Fibroblast of the aortic adventitia (primary cell): ENCODE data around the gene PHAX. TPM values are rescaled to one million over a fixed set of nuclear protein-coding genes. Genes with fewer than 3 reads are reported as not detected.
"Not testable (repeated sequence)": the region's sequence is repeated elsewhere in the genome, so short reads cannot be mapped to it uniquely, and the experiment has no call there.

Experiments
- DNase-seq: peaks from one replicate; pipeline ENCODE4 v3.0.0-alpha.2; 2010; ENCODE audit warnings: low read depth
- H3K4me3 ChIP-seq: 2 replicates; pipeline ENCODE4 v1.5.1; 2011; ENCODE audit warnings: low read depth, mild to moderate bottlenecking, control low read depth, low read length, moderate library complexity
- total RNA-seq: library from RNA; depleted of rRNA; stranded (reverse); fragments of >200 nt; gene quantifications from 2 replicates; pipeline ENCODE4 v1.2.3, GENCODE V29; 2012; ENCODE audit warnings: low replicate concordance
- TF ChIP-seq, protein P1 (sequence below): IDR thresholded peaks from 2 replicates; pipeline ENCODE4 v1.5.1; 2011; ENCODE audit warnings: mild to moderate bottlenecking, low read length, control low read depth, inconsistent platforms; ENCODE audit not compliant: insufficient read depth

PHAX gene
- total RNA-seq, 1 donor, result 73.2 TPM

DNA sequence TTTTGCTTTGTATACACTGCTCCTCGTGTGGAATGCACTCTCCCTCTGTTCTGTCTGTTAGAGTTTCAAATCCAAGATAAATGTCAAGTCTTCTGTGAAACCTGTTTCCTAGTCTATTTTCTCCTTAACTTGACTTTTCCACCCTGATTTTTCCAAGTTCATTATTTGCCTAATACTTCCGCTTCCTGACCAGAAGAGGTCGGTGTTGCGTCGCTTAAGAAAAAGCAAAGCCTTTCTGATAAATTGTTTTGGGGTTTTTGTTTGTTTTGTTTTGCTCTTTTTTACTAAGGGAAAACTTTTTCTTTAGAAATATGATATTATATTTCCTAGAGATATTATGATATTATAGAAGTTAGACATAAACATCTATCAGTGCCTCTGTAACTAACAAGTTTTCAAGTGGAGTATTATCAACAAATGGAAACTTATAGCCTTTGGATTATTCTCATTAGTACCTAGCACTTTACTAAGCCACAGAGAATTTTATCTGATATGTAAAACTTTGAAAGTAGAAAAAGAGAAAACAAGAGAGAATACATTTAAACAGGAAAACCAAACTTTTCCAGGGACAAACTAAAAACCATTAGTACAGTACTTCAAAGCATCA is 55.8 kb downstream of the PHAX start:
- H3K4me3 ChIP-seq, result no peak overlapping the region
- TF ChIP-seq, protein P1, sequence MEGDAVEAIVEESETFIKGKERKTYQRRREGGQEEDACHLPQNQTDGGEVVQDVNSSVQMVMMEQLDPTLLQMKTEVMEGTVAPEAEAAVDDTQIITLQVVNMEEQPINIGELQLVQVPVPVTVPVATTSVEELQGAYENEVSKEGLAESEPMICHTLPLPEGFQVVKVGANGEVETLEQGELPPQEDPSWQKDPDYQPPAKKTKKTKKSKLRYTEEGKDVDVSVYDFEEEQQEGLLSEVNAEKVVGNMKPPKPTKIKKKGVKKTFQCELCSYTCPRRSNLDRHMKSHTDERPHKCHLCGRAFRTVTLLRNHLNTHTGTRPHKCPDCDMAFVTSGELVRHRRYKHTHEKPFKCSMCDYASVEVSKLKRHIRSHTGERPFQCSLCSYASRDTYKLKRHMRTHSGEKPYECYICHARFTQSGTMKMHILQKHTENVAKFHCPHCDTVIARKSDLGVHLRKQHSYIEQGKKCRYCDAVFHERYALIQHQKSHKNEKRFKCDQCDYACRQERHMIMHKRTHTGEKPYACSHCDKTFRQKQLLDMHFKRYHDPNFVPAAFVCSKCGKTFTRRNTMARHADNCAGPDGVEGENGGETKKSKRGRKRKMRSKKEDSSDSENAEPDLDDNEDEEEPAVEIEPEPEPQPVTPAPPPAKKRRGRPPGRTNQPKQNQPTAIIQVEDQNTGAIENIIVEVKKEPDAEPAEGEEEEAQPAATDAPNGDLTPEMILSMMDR, result peak; percentile 94
- peak; percentile 69 for DNase-seq

DNA sequence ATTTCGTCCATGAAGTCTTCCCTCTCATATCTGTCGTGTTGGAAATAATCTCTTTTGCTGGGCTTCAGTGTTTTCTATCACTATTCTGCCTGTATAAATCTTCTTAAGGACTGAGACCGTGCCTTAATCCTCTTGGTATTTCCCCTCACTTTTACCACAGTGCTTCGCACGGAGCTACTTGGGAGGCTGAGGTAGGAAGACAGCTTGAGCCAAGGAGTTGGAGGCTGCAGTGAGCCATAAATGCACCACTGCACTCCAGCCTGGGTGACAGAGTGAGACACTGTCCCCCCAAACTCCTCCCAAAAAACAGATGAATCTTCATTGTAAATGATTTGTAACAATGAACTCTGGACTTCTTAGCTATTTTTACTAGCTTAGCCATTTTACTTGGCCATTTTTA is 57.8 kb downstream of the PHAX start:
- no peak overlapping the region for H3K4me3 ChIP-seq
- TF ChIP-seq, protein P1, result no peak
- no peak for DNase-seq

DNA sequence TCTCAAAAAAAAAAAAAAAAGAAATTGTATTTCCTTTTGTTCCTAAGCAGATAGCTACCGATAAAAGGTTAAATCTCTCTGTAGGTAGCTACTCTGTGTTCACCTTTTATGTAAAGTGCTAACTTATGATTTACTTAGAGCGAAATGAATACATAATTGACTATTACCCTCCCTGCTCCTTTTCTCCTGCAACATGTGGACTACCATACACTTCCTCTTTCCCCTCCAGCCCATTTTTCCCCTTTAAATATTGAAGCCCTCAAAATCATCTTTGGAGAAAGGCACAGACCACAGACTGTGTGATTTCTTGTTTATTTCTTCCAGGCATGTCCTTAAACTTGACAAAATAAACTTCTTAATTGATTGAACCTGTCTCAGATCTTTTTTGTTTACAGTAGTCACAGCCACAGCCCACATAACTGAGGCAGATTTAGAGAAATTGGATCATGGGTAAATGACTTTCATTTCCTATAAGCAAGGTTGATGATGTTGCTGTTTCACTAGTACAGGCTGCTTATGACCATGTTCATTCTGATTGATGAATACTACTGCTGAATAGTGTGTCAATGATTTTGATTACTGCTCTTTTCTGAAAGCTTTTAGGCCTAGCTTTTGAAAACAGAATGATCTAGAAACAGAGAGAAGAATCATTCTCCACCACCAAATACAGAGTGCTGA is 59.2 kb downstream of the PHAX start:
- TF ChIP-seq, protein P1, result no peak
- no peak for DNase-seq
- H3K4me3 ChIP-seq, result no peak overlapping the region

DNA sequence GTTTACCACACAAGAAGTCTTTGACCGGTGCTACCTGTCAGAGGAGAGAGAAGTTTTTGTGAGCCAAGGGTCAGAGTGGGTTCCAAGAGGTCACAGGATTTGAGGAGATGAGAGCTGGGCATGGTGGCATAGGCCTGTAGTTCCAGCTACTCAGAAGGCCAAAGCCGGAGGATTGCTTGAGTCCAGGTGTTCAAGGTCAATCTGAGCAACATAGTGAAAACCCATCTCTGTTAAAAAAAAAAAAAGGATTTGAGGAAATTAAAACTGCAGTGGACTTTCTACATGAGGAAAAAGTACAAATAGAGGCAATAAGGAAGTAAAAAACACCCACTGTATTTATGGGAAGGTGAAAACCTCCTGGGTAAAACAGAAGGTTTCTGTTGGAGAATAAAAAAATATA is 63.8 kb downstream of the PHAX start:
- TF ChIP-seq, protein P1, result no peak
- no peak overlapping the region for H3K4me3 ChIP-seq

DNA sequence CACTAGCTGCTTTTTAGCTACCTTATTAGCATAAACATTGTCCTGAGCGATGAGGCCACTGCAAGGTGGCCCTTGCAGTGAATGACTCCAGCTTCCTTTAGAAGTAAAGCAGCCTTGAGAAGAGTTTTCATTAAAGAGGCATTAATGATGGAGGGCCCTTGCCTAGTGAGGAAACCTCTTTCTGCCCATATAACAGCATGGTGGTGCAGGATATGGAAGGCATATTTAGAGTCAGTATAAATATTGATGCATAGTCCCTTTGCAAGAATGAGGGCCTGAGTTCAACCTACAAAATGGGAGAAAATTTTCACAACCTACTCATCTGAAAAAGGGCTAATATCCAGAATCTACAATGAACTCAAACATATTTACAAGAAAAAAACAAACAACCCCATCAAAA is 69.4 kb downstream of the PHAX start:
- not testable (repeated sequence) for DNase-seq, H3K4me3 ChIP-seq

More for the DNA sequence above, 63.8 kb downstream of the PHAX start:
- no peak for DNase-seq

DNA sequence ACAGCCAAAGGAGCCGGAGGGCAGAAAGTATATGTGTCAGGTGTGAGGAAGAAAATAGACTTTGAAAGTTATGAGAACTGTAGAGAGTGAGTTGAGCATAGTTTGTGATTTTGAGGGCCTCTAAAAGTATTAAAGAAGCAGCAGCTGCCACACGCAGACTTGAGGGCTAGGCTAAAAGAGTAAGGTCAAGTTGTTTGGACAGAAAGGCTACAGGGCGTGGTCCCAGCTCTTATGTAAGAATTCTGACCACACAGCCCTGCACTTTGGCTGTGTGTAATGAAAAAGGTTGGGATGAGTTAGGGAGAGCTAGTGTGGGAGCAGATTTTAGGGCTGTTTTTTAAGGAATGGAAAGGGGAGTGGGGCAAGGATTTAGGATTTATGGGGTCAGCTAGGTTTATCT is 70.9 kb downstream of the PHAX start:
- H3K4me3 ChIP-seq, DNase-seq: not testable (repeated sequence)

DNA sequence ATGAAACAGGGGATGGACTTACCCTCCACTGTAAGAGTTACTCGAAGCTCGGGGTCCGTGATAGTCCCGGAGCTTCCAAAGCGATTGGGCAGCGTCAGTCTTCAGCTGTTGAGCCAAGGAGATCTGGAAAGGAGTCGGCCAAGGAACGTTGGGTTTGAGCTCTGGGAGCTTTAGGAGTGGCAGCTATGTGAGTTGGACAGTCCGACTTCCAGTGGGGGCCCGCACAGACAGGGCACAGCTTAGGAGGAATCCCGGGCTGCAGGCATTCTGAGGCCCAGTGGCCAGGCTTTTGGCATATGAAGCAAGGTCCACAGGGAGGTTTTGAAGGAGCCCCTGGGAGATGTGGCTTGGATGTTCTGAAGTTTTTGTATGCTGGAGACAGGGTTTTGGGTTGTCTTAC is 72.7 kb downstream of the PHAX start:
- TF ChIP-seq, protein P1, result no peak
- DNase-seq, result no peak
- no peak overlapping the region for H3K4me3 ChIP-seq

DNA sequence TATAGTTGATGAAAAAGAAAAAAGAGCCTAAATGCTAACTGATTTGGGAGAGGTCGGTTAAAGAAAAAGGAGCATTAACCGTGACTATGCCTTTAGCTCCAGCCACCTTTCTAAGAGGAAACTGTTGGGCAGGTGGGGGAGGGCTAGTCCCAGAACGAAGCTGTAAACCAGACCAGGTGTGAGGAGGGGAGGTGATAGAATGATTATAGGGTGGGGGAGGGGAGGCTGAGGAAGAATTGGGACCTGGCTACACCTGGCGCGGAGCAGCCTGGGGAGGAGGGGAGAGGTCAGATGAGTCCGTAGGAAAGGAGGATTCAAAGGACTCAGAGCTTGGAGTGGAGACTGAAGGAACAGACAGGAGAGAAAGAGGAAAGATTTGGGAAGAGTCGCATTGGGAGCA is 73.4 kb downstream of the PHAX start:
- TF ChIP-seq, protein P1, result no peak
- no peak for DNase-seq
- H3K4me3 ChIP-seq, result no peak overlapping the region
